Muscle layer of duodenum (tissue), 2 donors: ENCODE data around the gene ZFP36L2.
A peak's percentile ranks its signal among the peaks of the same experiment; 100 is the strongest.

ENCODE experiments used
- H3K27ac ChIP-seq: one replicate; pipeline ENCODE4 v1.7.0; 2013; ENCODE audit warnings: mild to moderate bottlenecking, low read length
- H3K27me3 ChIP-seq: one replicate; pipeline ENCODE4 v1.7.0; 2013; ENCODE audit warnings: low read depth, mild to moderate bottlenecking, control low read depth, low read length
- H3K36me3 ChIP-seq, 2 donors: one replicate each; pipeline ENCODE4 v1.7.0; 2013; ENCODE audit warnings: low read length in 2 of 2, control low read depth in 1 of 2, mild to moderate bottlenecking in 1 of 2; ENCODE audit not compliant: insufficient read depth in 2 of 2, control insufficient read depth in 1 of 2
- H3K4me1 ChIP-seq, 2 donors: one replicate each; pipeline ENCODE4 v1.7.0; 2013; ENCODE audit warnings: low read length in 2 of 2, mild to moderate bottlenecking in 2 of 2, control low read depth in 1 of 2, moderate library complexity in 1 of 2; ENCODE audit not compliant: insufficient read depth in 2 of 2, control insufficient read depth in 1 of 2
- H3K4me3 ChIP-seq, 2 donors: one replicate each; pipeline ENCODE4 v1.7.0; 2013; ENCODE audit warnings: low read length in 2 of 2, low read depth in 1 of 2, mild to moderate bottlenecking in 1 of 2
- H3K9me3 ChIP-seq, 2 donors: one replicate each; pipeline ENCODE4 v1.7.0; 2013; ENCODE audit warnings: low read length in 2 of 2, control low read depth in 1 of 2, mild to moderate bottlenecking in 1 of 2; ENCODE audit not compliant: control insufficient read depth in 1 of 2
- donor health status: healthy.

ZFP36L2 gene

DNA sequence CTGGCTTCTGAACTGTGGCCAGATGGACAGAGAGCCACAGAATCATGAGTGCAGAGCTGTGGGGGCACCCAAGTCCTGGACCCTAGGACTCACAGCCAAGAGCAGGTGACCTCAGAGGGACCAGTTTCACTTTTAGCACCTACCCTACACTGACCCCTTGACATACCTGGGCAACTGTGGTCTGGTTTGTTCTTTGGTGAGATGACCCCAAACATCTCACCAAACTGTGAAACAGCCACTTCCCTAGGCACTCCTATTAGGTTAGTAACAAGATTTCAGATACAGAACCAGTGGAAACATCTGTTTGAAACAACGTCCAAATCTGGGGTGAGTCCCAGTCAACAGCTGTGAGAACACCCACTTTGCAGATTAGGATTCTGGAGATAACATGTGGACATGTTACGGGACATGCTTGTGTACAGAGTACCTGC lies 1.9 kb upstream of the ZFP36L2 start:
- H3K9me3 ChIP-seq = no peaks in the 10 kb centered on the region
- H3K4me3 ChIP-seq = peak overlapping the region; percentile 49 to 96
- H3K4me1 ChIP-seq = peaks cover 12 to 16% of the 10 kb centered on the region in 2 donors
- peaks cover 7 to 30% of the 10 kb centered on the region in 2 donors for H3K36me3 ChIP-seq
- peak overlapping the region; percentile 81 for H3K27ac ChIP-seq
- H3K27me3 ChIP-seq = no peaks in the 10 kb centered on the region

DNA sequence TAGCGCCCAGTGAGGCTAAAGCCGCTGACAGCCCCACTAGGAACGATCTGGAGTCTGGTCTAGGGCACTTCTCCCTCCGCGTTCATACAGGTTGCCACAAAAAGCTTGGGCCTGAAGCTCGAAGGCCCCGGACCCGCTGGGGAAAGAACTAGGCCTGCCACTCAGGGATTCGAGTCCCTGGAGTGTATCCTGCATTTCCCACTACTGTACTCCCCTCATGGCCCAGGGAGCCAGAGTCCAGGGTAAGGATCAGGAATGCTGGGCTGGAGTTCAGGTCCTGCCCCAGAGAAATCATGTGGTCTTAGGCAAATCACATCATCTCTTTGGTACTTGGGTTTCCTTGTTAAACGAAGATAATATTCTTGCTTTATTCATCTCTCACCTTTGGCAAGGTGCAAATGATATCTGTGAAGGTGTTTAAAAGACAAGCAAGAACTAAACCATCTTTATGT lies 1.4 kb upstream of the ZFP36L2 start:
- H3K36me3 ChIP-seq = peaks cover 10 to 34% of the 10 kb centered on the region in 2 donors
- H3K4me3 ChIP-seq = peak overlapping the region; percentile 49 to 96
- H3K4me1 ChIP-seq = peaks cover 12 to 16% of the 10 kb centered on the region in 2 donors
- H3K27ac ChIP-seq = peak overlapping the region; percentile 81
- no peaks in the 10 kb centered on the region for H3K9me3 ChIP-seq
- no peaks in the 10 kb centered on the region for H3K27me3 ChIP-seq

DNA sequence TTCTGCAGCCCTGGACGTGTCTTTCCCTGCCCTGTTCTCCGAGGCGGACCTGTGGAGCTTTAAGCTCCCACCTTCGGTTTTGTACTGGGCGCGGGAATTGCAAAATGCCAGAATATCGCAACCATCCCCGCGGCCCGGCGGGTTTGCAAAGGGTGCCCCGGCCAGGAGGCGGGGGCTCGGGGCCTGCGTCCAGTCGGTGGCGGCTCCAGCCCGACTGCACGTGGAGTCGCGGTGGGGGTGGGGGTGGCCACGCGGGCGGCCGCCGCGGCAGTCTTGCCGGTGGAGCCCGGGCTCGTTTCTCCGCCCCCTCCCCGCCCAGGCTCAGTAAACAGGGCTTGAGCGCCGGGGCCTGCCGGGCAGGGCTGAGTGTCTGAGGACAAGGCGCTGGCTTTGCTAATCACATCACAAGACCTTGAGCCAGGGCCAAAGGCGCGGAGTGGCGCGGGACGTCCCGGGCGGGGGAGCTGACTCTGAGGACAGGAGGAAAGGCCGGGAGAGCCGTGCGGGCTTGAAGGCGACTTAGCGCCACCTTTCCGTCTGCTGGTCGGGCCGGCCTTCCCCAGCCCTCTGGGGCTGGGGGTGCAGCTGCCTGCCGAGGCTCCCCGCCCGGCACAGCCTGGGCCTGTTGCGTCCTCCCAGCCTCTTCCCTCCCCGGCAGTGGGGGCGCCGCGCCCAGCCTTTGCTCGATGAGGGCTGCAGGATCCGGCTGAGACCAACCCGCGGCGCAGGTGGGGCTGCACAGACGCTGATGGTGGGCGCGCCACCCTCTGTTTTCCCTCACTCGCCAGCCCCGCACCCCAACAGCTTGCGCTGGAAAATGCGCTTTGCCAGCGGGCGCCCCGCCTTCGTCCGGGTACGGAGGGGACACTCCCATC lies 786 bp upstream of the ZFP36L2 start:
- peaks cover 12 to 16% of the 10 kb centered on the region in 2 donors for H3K4me1 ChIP-seq
- no peaks in the 10 kb centered on the region for H3K9me3 ChIP-seq
- H3K4me3 ChIP-seq = peak overlapping the region; percentile 49 to 96
- H3K36me3 ChIP-seq = peaks cover 13 to 33% of the 10 kb centered on the region in 2 donors
- no peaks in the 10 kb centered on the region for H3K27me3 ChIP-seq
- peak overlapping the region; percentile 81 for H3K27ac ChIP-seq

DNA sequence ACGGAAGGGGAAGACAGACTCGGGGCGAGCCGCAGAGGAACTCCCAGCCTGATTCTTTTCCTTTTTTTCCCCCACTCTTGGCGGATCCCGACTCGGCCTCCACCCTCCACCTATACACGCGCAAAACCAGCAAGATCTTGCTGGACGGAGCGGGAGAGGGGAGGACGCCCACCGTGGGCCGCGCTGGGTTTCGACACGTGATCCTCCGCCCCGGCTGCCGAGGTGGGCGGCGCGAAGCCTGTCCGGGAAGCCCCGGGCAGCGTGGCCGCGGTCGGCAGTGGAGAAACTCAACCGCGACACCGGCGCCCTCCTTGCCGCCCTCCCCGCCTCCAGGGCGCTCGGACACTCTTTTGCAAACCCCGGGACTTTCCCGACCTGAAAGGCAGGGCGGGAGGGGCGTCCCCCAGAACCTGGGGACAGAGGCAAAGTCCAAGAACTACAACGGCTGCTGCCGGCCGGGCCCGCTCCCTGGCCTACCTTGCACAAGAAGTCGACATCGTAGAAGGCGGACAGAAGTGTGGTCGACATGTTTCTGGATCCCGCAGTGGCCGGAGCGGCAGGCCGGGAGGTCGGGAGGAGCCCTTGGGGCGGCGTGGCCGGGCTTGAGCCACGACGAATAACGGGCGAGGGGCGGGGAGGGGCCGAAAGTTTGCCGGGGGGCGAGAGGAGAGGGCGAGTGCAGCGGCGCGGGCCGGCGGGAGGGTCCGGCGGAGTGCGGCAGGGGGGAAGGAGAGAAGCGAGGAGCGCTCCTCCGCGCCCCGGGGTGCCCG lies 433 bp downstream of the ZFP36L2 start:
- peaks cover 13 to 32% of the 10 kb centered on the region in 2 donors for H3K36me3 ChIP-seq
- no peaks in the 10 kb centered on the region for H3K27me3 ChIP-seq
- peaks cover 17 to 18% of the 10 kb centered on the region in 2 donors for H3K4me1 ChIP-seq
- no peaks in the 10 kb centered on the region for H3K9me3 ChIP-seq
- H3K27ac ChIP-seq = peak overlapping the region; percentile 96
- peak overlapping the region; percentile 76 to 96 for H3K4me3 ChIP-seq

- Histone ChIP-seq H3K36me3 (peaks cover 13 to 25% of the 10 kb centered on the region in 2 donors), H3K4me1 (peaks cover 22 to 23% of the 10 kb centered on the region in 2 donors), H3K9me3 (no peaks in the 10 kb centered on the region), H3K4me3 (peak overlapping the region; percentile 76 to 96), H3K27me3 (no peaks in the 10 kb centered on the region), H3K27ac (peak overlapping the region; percentile 96)
Observed at GRCh38 chr2:43225093-43225787, 1.2 kb downstream of the ZFP36L2 start.

- Histone ChIP-seq H3K4me1 (peaks cover 21 to 23% of the 10 kb centered on the region in 2 donors), H3K4me3 (peak overlapping the region; percentile 76 to 96), H3K27ac (peak overlapping the region; percentile 96), H3K36me3 (peaks cover 13 to 25% of the 10 kb centered on the region in 2 donors), H3K9me3 (no peaks in the 10 kb centered on the region), H3K27me3 (no peaks in the 10 kb centered on the region)
Observed at GRCh38 chr2:43224571-43225092, 1.8 kb downstream of the ZFP36L2 start.

- H3K36me3 ChIP-seq = peaks cover 13 to 25% of the 10 kb centered on the region in 2 donors
- peak overlapping the region; percentile 96 to 97 for H3K4me3 ChIP-seq
- peak overlapping the region; percentile 99 for H3K27ac ChIP-seq
- no peaks in the 10 kb centered on the region for H3K27me3 ChIP-seq
- peaks cover 18 to 26% of the 10 kb centered on the region in 2 donors for H3K4me1 ChIP-seq
- no peaks in the 10 kb centered on the region for H3K9me3 ChIP-seq
Observed at GRCh38 chr2:43224131-43224570, 2.3 kb downstream of the ZFP36L2 start.

DNA sequence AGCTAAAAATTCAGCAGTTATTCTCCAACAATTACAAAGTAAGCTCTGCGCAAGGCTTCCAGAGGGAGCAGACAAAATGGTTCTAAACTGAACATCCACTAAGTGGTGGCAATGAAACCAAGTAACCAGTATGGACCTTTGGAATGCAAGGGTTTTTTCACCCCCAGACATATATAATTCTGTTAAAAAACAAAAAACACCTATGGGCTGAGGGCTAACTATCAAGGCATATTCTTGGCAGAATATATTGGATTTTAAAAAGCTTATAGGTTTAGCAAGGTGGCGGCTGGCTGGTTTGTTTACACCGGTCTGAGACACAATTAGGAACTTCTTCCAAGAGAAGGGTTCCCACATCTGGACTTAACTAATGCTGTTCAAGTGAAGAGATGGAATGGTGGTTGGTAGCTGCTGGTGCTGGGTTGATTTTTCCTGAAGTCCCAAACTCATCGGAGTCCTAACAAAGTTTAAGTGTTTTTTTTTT lies 2.8 kb downstream of the ZFP36L2 start:
- Histone ChIP-seq H3K4me3 (peak overlapping the region; percentile 96 to 97), H3K4me1 (peaks cover 20 to 26% of the 10 kb centered on the region in 2 donors), H3K27ac (peak overlapping the region; percentile 99), H3K27me3 (no peaks in the 10 kb centered on the region), H3K36me3 (peaks cover 13 to 25% of the 10 kb centered on the region in 2 donors), H3K9me3 (no peaks in the 10 kb centered on the region)

DNA sequence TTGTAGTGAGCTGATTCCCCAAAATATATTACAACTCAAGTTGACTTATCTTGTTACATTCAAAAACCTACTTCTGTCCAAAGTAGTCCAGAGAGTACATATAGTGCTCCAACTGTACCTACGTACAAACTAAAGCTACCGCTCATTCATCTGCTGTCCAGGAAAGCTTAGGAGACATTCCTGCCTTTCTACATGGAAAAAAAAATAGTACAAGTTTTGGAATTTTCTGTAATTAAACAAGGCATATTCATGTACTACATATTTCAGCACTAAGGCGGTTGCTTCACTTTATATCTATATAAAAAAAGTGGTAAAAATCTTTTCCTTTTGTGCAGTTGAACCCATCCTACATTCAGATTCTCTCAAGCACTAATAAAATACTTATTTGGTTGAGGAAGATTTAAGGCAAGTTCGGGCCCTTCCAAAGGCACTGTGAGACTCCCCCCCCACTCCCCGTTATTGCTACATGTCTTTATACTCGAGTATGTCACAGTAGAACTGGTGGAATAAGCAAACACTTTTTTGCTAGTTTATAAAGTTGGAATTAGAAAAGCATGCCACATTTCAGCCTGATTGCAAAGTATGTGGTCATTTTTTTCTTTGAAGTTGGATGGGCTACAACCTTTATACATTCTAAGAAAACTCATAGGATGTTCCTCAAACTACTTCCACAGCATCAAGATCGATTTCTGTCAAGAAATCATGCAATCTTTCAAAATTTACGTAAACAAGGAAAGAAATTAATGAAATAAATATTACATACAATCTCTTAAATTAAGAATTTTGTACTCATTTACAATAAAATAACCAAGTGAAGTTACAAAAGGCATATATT lies 3.7 kb downstream of the ZFP36L2 start:
- peak overlapping the region; percentile 96 to 97 for H3K4me3 ChIP-seq
- peak overlapping the region; percentile 99 for H3K27ac ChIP-seq
- peaks cover 13 to 25% of the 10 kb centered on the region in 2 donors for H3K36me3 ChIP-seq
- H3K27me3 ChIP-seq = no peaks in the 10 kb centered on the region
- H3K9me3 ChIP-seq = no peaks in the 10 kb centered on the region
- H3K4me1 ChIP-seq = peaks cover 13 to 29% of the 10 kb centered on the region in 2 donors
